Left ventricle myocardium inferior (tissue), 1 donor: ENCODE data around the gene MCHR1. TPM values are rescaled to one million over a fixed set of nuclear protein-coding genes. Genes with fewer than 3 reads are reported as not detected.
A peak's percentile ranks its signal among the peaks of the same experiment; 100 is the strongest.
"Not testable (repeated sequence)": the region's sequence is repeated elsewhere in the genome, so short reads cannot be mapped to it uniquely, and the experiment has no call there.

Source experiments
- DNase-seq: peaks from one replicate; pipeline ENCODE4 v3.0.0-alpha.2; 2020
- H3K27ac ChIP-seq: fragments of 200-600 bp; replicated peaks from 2 replicates; pipeline ENCODE4 v1.8.0; 2021
- H3K27me3 ChIP-seq: fragments of 200-600 bp; 2 replicates; pipeline ENCODE4 v1.8.0; 2021; ENCODE audit warnings: low read depth
- H3K36me3 ChIP-seq: fragments of 200-600 bp; 2 replicates; pipeline ENCODE4 v1.8.0; 2021
- H3K4me1 ChIP-seq: fragments of 200-600 bp; 2 replicates; pipeline ENCODE4 v1.8.0; 2021
- H3K4me3 ChIP-seq: fragments of 200-600 bp; 2 replicates; pipeline ENCODE4 v1.8.0; 2021; ENCODE audit warnings: mild to moderate bottlenecking, moderate library complexity
- H3K9me3 ChIP-seq: fragments of 200-600 bp; replicated peaks from 2 replicates; pipeline ENCODE4 v1.8.0; 2021
- intact Hi-C: fragments of 100-400 bp; cut with micrococcal nuclease; formaldehyde crosslinking; loops from one replicate; pipeline ENCODE4 v1.11.0; 2022
- total RNA-seq: library from RNA; stranded (reverse); fragmentation: NEBNext Ultra II Directional; extraction: Animal tissue kit (Norgen Biotek cat#: 25700); gene quantifications from one replicate; pipeline ENCODE4 v1.2.1, GENCODE V29; 2021
- TF ChIP-seq, protein P1 (sequence below): fragments of 200-600 bp; IDR thresholded peaks from 2 replicates; pipeline ENCODE4 v1.8.0; 2021; ENCODE audit warnings: antibody characterized with exemption, mild to moderate bottlenecking, borderline replicate concordance
- donor health status: DM: no; HTN: yes; CAD: no; lungs with severe emphysema.

Gene MCHR1
- total RNA-seq, 1 donor from 2014 or later: 0.36 TPM

DNA sequence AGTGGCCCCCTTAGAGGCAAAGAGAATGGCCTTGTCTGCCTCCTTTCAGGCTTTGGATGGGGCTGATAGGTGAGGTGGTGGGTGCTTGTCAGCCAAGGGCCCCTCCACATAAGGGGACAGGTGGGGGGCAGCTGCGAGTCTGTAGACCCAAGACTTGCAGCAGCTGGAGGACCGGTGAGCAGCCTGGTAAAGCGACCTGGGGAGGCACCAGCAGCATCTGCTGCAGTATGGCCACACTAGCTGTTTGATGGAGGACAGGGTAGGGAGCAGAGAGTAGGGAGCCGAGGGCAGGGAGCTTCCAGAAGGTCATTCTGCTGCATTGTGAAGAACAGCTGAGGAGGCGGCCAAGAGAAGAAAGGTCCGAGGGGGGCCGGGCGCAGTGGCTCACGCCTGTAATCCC is 25.9 kb upstream of the MCHR1 start:
- TF ChIP-seq, protein P1, sequence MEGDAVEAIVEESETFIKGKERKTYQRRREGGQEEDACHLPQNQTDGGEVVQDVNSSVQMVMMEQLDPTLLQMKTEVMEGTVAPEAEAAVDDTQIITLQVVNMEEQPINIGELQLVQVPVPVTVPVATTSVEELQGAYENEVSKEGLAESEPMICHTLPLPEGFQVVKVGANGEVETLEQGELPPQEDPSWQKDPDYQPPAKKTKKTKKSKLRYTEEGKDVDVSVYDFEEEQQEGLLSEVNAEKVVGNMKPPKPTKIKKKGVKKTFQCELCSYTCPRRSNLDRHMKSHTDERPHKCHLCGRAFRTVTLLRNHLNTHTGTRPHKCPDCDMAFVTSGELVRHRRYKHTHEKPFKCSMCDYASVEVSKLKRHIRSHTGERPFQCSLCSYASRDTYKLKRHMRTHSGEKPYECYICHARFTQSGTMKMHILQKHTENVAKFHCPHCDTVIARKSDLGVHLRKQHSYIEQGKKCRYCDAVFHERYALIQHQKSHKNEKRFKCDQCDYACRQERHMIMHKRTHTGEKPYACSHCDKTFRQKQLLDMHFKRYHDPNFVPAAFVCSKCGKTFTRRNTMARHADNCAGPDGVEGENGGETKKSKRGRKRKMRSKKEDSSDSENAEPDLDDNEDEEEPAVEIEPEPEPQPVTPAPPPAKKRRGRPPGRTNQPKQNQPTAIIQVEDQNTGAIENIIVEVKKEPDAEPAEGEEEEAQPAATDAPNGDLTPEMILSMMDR: no peak
- Histone ChIP-seq H3K9me3 (no peaks in the 10 kb centered on the region), H3K27ac (peak overlapping the region; percentile 97), H3K27me3 (no peaks in the 10 kb centered on the region), H3K36me3 (no peaks in the 10 kb centered on the region), H3K4me3 (no peak overlapping the region), H3K4me1 (peaks cover 44% of the 10 kb centered on the region)
- no peak for DNase-seq
- intact Hi-C loops: no loop called here

- Histone ChIP-seq H3K27me3 (no peaks in the 10 kb centered on the region), H3K9me3 (no peaks in the 10 kb centered on the region), H3K27ac (peak overlapping the region; percentile 97), H3K36me3 (no peaks in the 10 kb centered on the region), H3K4me1 (peaks cover 44% of the 10 kb centered on the region), H3K4me3 (peak overlapping the region; percentile 0)
- intact Hi-C loops: no loop called here
- TF ChIP-seq, protein P1: peak; percentile 55
- DNase-seq: peak; percentile 68
Measured at GRCh38 chr22:40654522-40655167, 24.6 kb upstream of the MCHR1 start.

- H3K27me3 ChIP-seq, H3K27ac ChIP-seq, intact Hi-C loops, DNase-seq, H3K9me3 ChIP-seq, H3K36me3 ChIP-seq, H3K4me3 ChIP-seq: not testable (repeated sequence)
- H3K4me1 ChIP-seq: peaks cover 43% of the 10 kb centered on the region
Measured at GRCh38 chr22:40655941-40656340, 23.3 kb upstream of the MCHR1 start.

- DNase-seq, H3K27ac ChIP-seq, H3K36me3 ChIP-seq, intact Hi-C loops, H3K4me3 ChIP-seq, H3K9me3 ChIP-seq, H3K27me3 ChIP-seq: not testable (repeated sequence)
- peaks cover 36% of the 10 kb centered on the region for H3K4me1 ChIP-seq
Measured at GRCh38 chr22:40656651-40657050, 22.6 kb upstream of the MCHR1 start.

DNA sequence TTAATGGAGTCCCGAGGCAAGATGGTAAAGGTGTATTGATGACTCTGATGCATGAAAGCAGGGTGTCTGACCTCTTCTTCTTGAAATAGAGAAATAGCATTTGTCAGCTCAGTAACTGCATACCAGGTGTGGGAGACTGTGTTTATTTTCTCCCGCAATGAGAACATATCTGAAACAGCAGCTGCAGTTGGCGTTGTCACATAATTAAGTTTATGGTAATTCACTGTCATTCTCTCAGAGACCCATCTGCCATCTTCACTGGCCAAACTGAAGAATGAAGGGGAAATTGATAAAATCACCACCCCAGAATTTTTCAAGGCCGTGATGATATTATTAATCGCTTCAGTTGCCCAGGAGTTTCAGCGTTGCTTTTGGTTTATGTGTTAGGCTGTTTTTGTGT is 20.1 kb upstream of the MCHR1 start:
- Histone ChIP-seq H3K36me3 (no peaks in the 10 kb centered on the region), H3K9me3 (no peaks in the 10 kb centered on the region), H3K27me3 (no peaks in the 10 kb centered on the region), H3K4me1 (peaks cover 13% of the 10 kb centered on the region), H3K27ac (no peak overlapping the region), H3K4me3 (no peak overlapping the region)
- TF ChIP-seq, protein P1: no peak
- intact Hi-C loops: no loop called here
- DNase-seq: no peak

DNA sequence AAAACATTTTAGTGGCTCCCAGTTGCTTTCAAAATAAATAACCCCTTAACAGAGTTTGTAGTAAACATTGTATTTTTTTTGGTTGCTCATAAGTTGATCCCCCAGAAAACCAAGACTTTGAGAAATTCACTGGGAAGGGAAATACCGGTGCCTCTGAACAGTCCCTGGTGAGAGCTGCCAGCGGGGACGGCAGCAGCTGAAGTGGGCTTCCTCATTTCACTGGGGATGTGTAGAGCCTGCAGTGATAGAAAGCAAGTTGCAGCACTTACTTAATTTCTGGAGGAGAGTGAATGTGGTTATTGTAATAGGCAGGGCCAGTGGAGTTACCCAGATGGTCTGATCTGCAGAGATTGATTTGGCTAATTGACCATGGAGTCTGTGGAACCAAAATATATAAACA is 18.6 kb upstream of the MCHR1 start:
- intact Hi-C loops: no loop called here
- no peak overlapping the region for H3K27ac ChIP-seq
- DNase-seq: no peak
- H3K9me3 ChIP-seq: no peaks in the 10 kb centered on the region
- TF ChIP-seq, protein P1: no peak
- H3K36me3 ChIP-seq: no peaks in the 10 kb centered on the region
- no peaks in the 10 kb centered on the region for H3K27me3 ChIP-seq
- H3K4me1 ChIP-seq: peaks cover 13% of the 10 kb centered on the region
- H3K4me3 ChIP-seq: no peak overlapping the region
